ENCODE measurements around the gene BLOC1S5. TPM values are rescaled to one million over a fixed set of nuclear protein-coding genes. Genes with fewer than 3 reads are reported as not detected.

BLOC1S5 gene
- total RNA-seq, 1 donor from 2014 or later = 34.4 TPM

- H3K79me2 ChIP-seq (ENCODE audit: low read depth) = no peaks in the 10 kb centered on the region
- H3K4me2 ChIP-seq = no peak overlapping the region
- H4K20me1 ChIP-seq (ENCODE audit: low read depth) = no peaks in the 10 kb centered on the region
- H3K4me1 ChIP-seq = no peaks in the 10 kb centered on the region
- H3K27ac Mint-ChIP-seq = no peak overlapping the region
- H3K4me1 Mint-ChIP-seq = peaks cover 3% of the 10 kb centered on the region
- H3K27me3 Mint-ChIP-seq (ENCODE audit: insufficient read depth, low read depth) = peaks cover 4% of the 10 kb centered on the region
- no peak overlapping the region for H3K4me3 Mint-ChIP-seq
- H3F3A ChIP-seq (ENCODE audit: low read depth) = peaks cover 6% of the 10 kb centered on the region
- no peaks in the 10 kb centered on the region for H3K9me3 ChIP-seq (ENCODE audit: low read depth)
- H3K9ac ChIP-seq = no peak overlapping the region
- H3K9me3 Mint-ChIP-seq = no peaks in the 10 kb centered on the region
- no peak overlapping the region for H3K27ac ChIP-seq
- no peak for TF ChIP-seq EZH2phosphoT487 (IDR thresholded peaks at IDR 0.05)
- TF ChIP-seq CTCF (IDR thresholded peaks at IDR 0.05) = no peak
- no peak for TF ChIP-seq EZH2 (IDR thresholded peaks at IDR 0.05)
- DNase-seq (ENCODE audit: low spot score) = no peak
- H3K36me3 Mint-ChIP-seq = peaks cover 2% of the 10 kb centered on the region
- no peak overlapping the region for H3K4me3 ChIP-seq
- no peak overlapping the region for H2AFZ ChIP-seq (replicated peaks)
- H3K27me3 ChIP-seq = no peaks in the 10 kb centered on the region
- no peaks in the 10 kb centered on the region for H3K36me3 ChIP-seq
Observed at GRCh38 chr6:8000188-8000596, 64.0 kb downstream of the BLOC1S5 start.

GRCh38 chr6:7999201-7999600 lies 65.0 kb downstream of the BLOC1S5 start:
- H3K4me1 ChIP-seq = no peaks in the 10 kb centered on the region
- H3K27me3 ChIP-seq = no peaks in the 10 kb centered on the region
- no peaks in the 10 kb centered on the region for H3K79me2 ChIP-seq (ENCODE audit: low read depth)
- H4K20me1 ChIP-seq (ENCODE audit: low read depth) = no peaks in the 10 kb centered on the region
- no peaks in the 10 kb centered on the region for H3K9me3 ChIP-seq (ENCODE audit: low read depth)
- H3K27ac ChIP-seq = no peak overlapping the region
- no peak overlapping the region for H3K9ac ChIP-seq
- Mint-ChIP-seq H3K27me3 (ENCODE audit: insufficient read depth, low read depth) (peaks cover 4% of the 10 kb centered on the region), H3K27ac (no peak overlapping the region), H3K36me3 (peaks cover 2% of the 10 kb centered on the region), H3K9me3 (no peaks in the 10 kb centered on the region), H3K4me3 (no peak overlapping the region), H3K4me1 (peaks cover 3% of the 10 kb centered on the region)
- peaks cover 6% of the 10 kb centered on the region for H3F3A ChIP-seq (ENCODE audit: low read depth)
- TF ChIP-seq EZH2 (IDR thresholded peaks at IDR 0.05) = no peak
- TF ChIP-seq EZH2phosphoT487 (IDR thresholded peaks at IDR 0.05) = no peak
- no peak overlapping the region for H2AFZ ChIP-seq (replicated peaks)
- no peak overlapping the region for H3K4me2 ChIP-seq
- no peak for DNase-seq (ENCODE audit: low spot score)
- no peaks in the 10 kb centered on the region for H3K36me3 ChIP-seq
- no peak overlapping the region for H3K4me3 ChIP-seq

GRCh38 chr6:7998103-7998725 lies 66.0 kb downstream of the BLOC1S5 start:
- no peaks in the 10 kb centered on the region for H3K4me1 ChIP-seq
- no peaks in the 10 kb centered on the region for H3K79me2 ChIP-seq (ENCODE audit: low read depth)
- Mint-ChIP-seq H3K27me3 (ENCODE audit: insufficient read depth, low read depth) (peaks cover 4% of the 10 kb centered on the region), H3K4me3 (no peak overlapping the region), H3K36me3 (peaks cover 2% of the 10 kb centered on the region), H3K4me1 (peaks cover 5% of the 10 kb centered on the region), H3K9me3 (peaks cover 2% of the 10 kb centered on the region), H3K27ac (no peak overlapping the region)
- no peak for DNase-seq (ENCODE audit: low spot score)
- no peak overlapping the region for H3K9ac ChIP-seq
- H3K36me3 ChIP-seq = no peaks in the 10 kb centered on the region
- H2AFZ ChIP-seq (replicated peaks) = no peak overlapping the region
- TF ChIP-seq EZH2 (IDR thresholded peaks at IDR 0.05) (no peak), CTCF (IDR thresholded peaks at IDR 0.05) (no peak), EZH2phosphoT487 (IDR thresholded peaks at IDR 0.05) (no peak)
- H4K20me1 ChIP-seq (ENCODE audit: low read depth) = no peaks in the 10 kb centered on the region
- no peak overlapping the region for H3K4me2 ChIP-seq
- no peaks in the 10 kb centered on the region for H3K27me3 ChIP-seq
- H3K27ac ChIP-seq = no peak overlapping the region
- no peaks in the 10 kb centered on the region for H3K9me3 ChIP-seq (ENCODE audit: low read depth)
- H3F3A ChIP-seq (ENCODE audit: low read depth) = peaks cover 3% of the 10 kb centered on the region
- no peak overlapping the region for H3K4me3 ChIP-seq

- no peak overlapping the region for H2AFZ ChIP-seq (replicated peaks)
- no peak for DNase-seq (ENCODE audit: low spot score)
- H3K36me3 Mint-ChIP-seq = peaks cover 2% of the 10 kb centered on the region
- H3K27me3 ChIP-seq = no peaks in the 10 kb centered on the region
- peaks cover 11% of the 10 kb centered on the region for H3K4me1 Mint-ChIP-seq
- H3K4me1 ChIP-seq = no peaks in the 10 kb centered on the region
- no peak overlapping the region for H3K4me3 ChIP-seq
- peaks cover 2% of the 10 kb centered on the region for H3K9me3 Mint-ChIP-seq
- no peak overlapping the region for H3K4me3 Mint-ChIP-seq
- TF ChIP-seq CTCF (IDR thresholded peaks at IDR 0.05) = no peak
- TF ChIP-seq EZH2phosphoT487 (IDR thresholded peaks at IDR 0.05) = no peak
- no peak for TF ChIP-seq EZH2 (IDR thresholded peaks at IDR 0.05)
- H3K79me2 ChIP-seq (ENCODE audit: low read depth) = no peaks in the 10 kb centered on the region
- H3F3A ChIP-seq (ENCODE audit: low read depth) = no peaks in the 10 kb centered on the region
- H3K9ac ChIP-seq = no peak overlapping the region
- no peaks in the 10 kb centered on the region for H4K20me1 ChIP-seq (ENCODE audit: low read depth)
- no peaks in the 10 kb centered on the region for H3K36me3 ChIP-seq
- H3K27ac Mint-ChIP-seq = no peak overlapping the region
- H3K27ac ChIP-seq = no peak overlapping the region
- peaks cover 4% of the 10 kb centered on the region for H3K27me3 Mint-ChIP-seq (ENCODE audit: insufficient read depth, low read depth)
- no peak overlapping the region for H3K4me2 ChIP-seq
- H3K9me3 ChIP-seq (ENCODE audit: low read depth) = no peaks in the 10 kb centered on the region
Observed at GRCh38 chr6:7997286-7997685, 66.9 kb downstream of the BLOC1S5 start.
